Stomach (tissue), 9 donors: ENCODE data around the gene KRTAP10-1. TPM values are rescaled to one million over a fixed set of nuclear protein-coding genes. Genes with fewer than 3 reads are reported as not detected.
A peak's percentile ranks its signal among the peaks of the same experiment; 100 is the strongest.

Experiments
- DNase-seq, 2 donors: peaks; one replicate each; pipeline versions ENCODE4 v3.0.0 to v3.0.0-alpha.2; 2013 to 2019
- H3K27ac ChIP-seq, 5 donors: fragments of 200-600 bp in 4 of 5; sonication (generic) in 4 of 5; one replicate each; pipeline ENCODE4 v1.5.1; 2013 to 2019; ENCODE audit warnings: mild to moderate bottlenecking in 1 of 5, moderate library complexity in 1 of 5
- H3K27me3 ChIP-seq, 3 donors: fragments of 200-600 bp; sonication (generic); one replicate each; pipeline ENCODE4 v1.5.1; 2017 to 2019; ENCODE audit warnings: mixed run types in 1 of 3
- H3K36me3 ChIP-seq, 4 donors: fragments of 200-600 bp; sonication (generic); 1 replicate in 3 of 4; 2 replicates in 1 of 4; pipeline ENCODE4 v1.5.1; 2016 to 2019
- H3K4me1 ChIP-seq, 4 donors: fragments of 200-600 bp; sonication (generic); one replicate each; pipeline ENCODE4 v1.5.1; 2016 to 2019
- H3K4me3 ChIP-seq, 4 donors: fragments of 200-600 bp; sonication (generic) in 3 of 4; one replicate each; pipeline ENCODE4 v1.5.1; 2016 to 2019; ENCODE audit warnings: mild to moderate bottlenecking in 1 of 4
- H3K9me3 ChIP-seq, 4 donors: fragments of 200-600 bp; sonication (generic); one replicate each; pipeline ENCODE4 v1.5.1; 2016 to 2019
- CTCF ChIP-seq, 7 experiments: fragments of 450-650 bp in 4 of 7; fragments of 200-600 bp in 3 of 7; sonication (generic) in 3 of 7; IDR thresholded peaks; one replicate each; pipeline ENCODE4 v1.5.1; 2016 to 2019; ENCODE audit warnings: antibody characterized with exemption in 7 of 7, control low read depth in 2 of 7, mild to moderate bottlenecking in 1 of 7
- EP300 ChIP-seq: sonication (generic); formaldehyde crosslinking; IDR thresholded peaks from one replicate; pipeline ENCODE4 v1.6.1; 2017; ENCODE audit warnings: antibody characterized with exemption
- POLR2A ChIP-seq, 4 donors: fragments of 450-650 bp; IDR thresholded peaks; one replicate each; pipeline ENCODE4 v1.6.1; 2016; ENCODE audit warnings: antibody characterized with exemption in 4 of 4, control low read depth in 2 of 4, mild to moderate bottlenecking in 1 of 4, moderate library complexity in 1 of 4
- POLR2AphosphoS5 ChIP-seq, 3 donors: sonication (generic); formaldehyde crosslinking; IDR thresholded peaks; one replicate each; pipeline ENCODE4 v1.6.1; 2016; ENCODE audit warnings: antibody characterized with exemption in 3 of 3
- WGBS, 5 donors: extraction: QIAGEN DNeasy Blood & Tissue Kit in 3 of 5; methylation state at CpG; one replicate each; pipeline versions ENCODE4 v1.1.5 to v1.1.7; 2013 to 2018; 5-methylcytosine and 5-hydroxymethylcytosine counted together
- intact Hi-C: fragments of 100-400 bp; cut with DNase I; formaldehyde crosslinking; loops from one replicate; pipeline ENCODE4 v1.15.1; 2023; ENCODE audit warnings: low total_unique reads
- polyA plus RNA-seq, 3 donors: library from polyadenylated mRNA; stranded (reverse); fragments of 200-250 nt; gene quantifications; one replicate each; pipeline ENCODE4 v1.2.3, GENCODE V29; 2013
- total RNA-seq, 5 donors: library from RNA; depleted of rRNA; stranded (reverse); fragments of >200 nt; gene quantifications; one replicate each; pipeline versions ENCODE4 v1.1.0 to v1.2.3, GENCODE V29; 2014 to 2016
- donor health status: healthy with polysubstance abuse.
- donor health status: Bipolar disorder and iron deficiency.
- donor health status: healthy.

Gene KRTAP10-1
- total and polyA plus RNA-seq, 8 donors = not detected

GRCh38 chr21:44547656-44548331, 7.8 kb upstream of the KRTAP10-1 start:
- WGBS, 5 donors = 48 to 60% (median 52%) methylated on average over 5 of the region's 5 CpGs
- intact Hi-C loops = no loop called here
- H3K27ac ChIP-seq = no peak overlapping the region
- TF ChIP-seq POLR2AphosphoS5 (IDR thresholded peaks at IDR 0.05) (no peak), POLR2A (IDR thresholded peaks at IDR 0.05) (no peak), CTCF (IDR thresholded peaks at IDR 0.05) (no peak), EP300 (no peak)
- peaks cover 0 to 23% (median 6%) of the 10 kb centered on the region in 4 donors for H3K9me3 ChIP-seq
- peak in 1 of 2 donors; percentile 21 for DNase-seq
- no peaks in the 10 kb centered on the region for H3K36me3 ChIP-seq
- H3K4me1 ChIP-seq = peaks cover 0 to 9% (median 9%) of the 10 kb centered on the region in 4 donors
- no peak overlapping the region for H3K4me3 ChIP-seq
- H3K27me3 ChIP-seq = peaks cover 0 to 44% (median 5%) of the 10 kb centered on the region in 3 donors

- Histone ChIP-seq H3K4me3 (no peak overlapping the region), H3K36me3 (no peaks in the 10 kb centered on the region), H3K9me3 (peaks cover 0 to 31% (median 13%) of the 10 kb centered on the region in 4 donors), H3K27ac (no peak overlapping the region), H3K27me3 (peaks cover 0 to 22% (median 5%) of the 10 kb centered on the region in 3 donors), H3K4me1 (peaks cover 0 to 9% (median 9%) of the 10 kb centered on the region in 4 donors)
- DNase-seq = no peak
- WGBS, 5 donors = 52 to 79% (median 74%) methylated on average over 3 of the region's 3 CpGs
- intact Hi-C loops = no loop called here
- no peak for TF ChIP-seq POLR2A (IDR thresholded peaks at IDR 0.05)
- TF ChIP-seq CTCF (IDR thresholded peaks at IDR 0.05) = no peak
- TF ChIP-seq EP300 = no peak
- TF ChIP-seq POLR2AphosphoS5 (IDR thresholded peaks at IDR 0.05) = no peak
These were observed 4.6 kb upstream of the KRTAP10-1 start for GRCh38 chr21:44544566-44544965.

- H3K4me3 ChIP-seq = no peak overlapping the region
- peaks cover 0 to 31% (median 13%) of the 10 kb centered on the region in 4 donors for H3K9me3 ChIP-seq
- TF ChIP-seq POLR2AphosphoS5 (IDR thresholded peaks at IDR 0.05) = no peak
- TF ChIP-seq EP300 = no peak
- no peak for TF ChIP-seq POLR2A (IDR thresholded peaks at IDR 0.05)
- no peak for TF ChIP-seq CTCF (IDR thresholded peaks at IDR 0.05)
- WGBS, 5 donors = 75 to 90% (median 84%) methylated on average over 1 of the region's 1 CpG
- intact Hi-C loops = no loop called here
- no peak overlapping the region for H3K27ac ChIP-seq
- H3K27me3 ChIP-seq = peaks cover 0 to 31% (median 6%) of the 10 kb centered on the region in 3 donors
- no peak for DNase-seq
- no peaks in the 10 kb centered on the region for H3K4me1 ChIP-seq
- H3K36me3 ChIP-seq = no peaks in the 10 kb centered on the region
These were observed 2.7 kb upstream of the KRTAP10-1 start for GRCh38 chr21:44542716-44543115.

- DNase-seq = no peak
- H3K4me1 ChIP-seq = no peaks in the 10 kb centered on the region
- no peak for TF ChIP-seq POLR2A (IDR thresholded peaks at IDR 0.05)
- TF ChIP-seq EP300 = no peak
- TF ChIP-seq CTCF (IDR thresholded peaks at IDR 0.05) = no peak
- no peak for TF ChIP-seq POLR2AphosphoS5 (IDR thresholded peaks at IDR 0.05)
- intact Hi-C loops = no loop called here
- no peaks in the 10 kb centered on the region for H3K36me3 ChIP-seq
- H3K27ac ChIP-seq = no peak overlapping the region
- H3K4me3 ChIP-seq = no peak overlapping the region
- H3K27me3 ChIP-seq = peaks cover 0 to 31% (median 6%) of the 10 kb centered on the region in 3 donors
- peaks cover 0 to 22% (median 8%) of the 10 kb centered on the region in 4 donors for H3K9me3 ChIP-seq
- 76 to 84% (median 83%) methylated on average over 11 of the region's 11 CpGs for WGBS, 5 donors
These were observed 820 bp upstream of the KRTAP10-1 start for GRCh38 chr21:44540741-44541288.
